Heart right ventricle (tissue), 16 donors: ENCODE data around the gene CNIH3. TPM values are rescaled to one million over a fixed set of nuclear protein-coding genes. Genes with fewer than 3 reads are reported as not detected.

ENCODE experiments used
- ATAC-seq, 8 donors: fragments of 200-7000 bp; cut with Tn5 transposase; one replicate each; pipeline ENCODE4 v1.9.1; 2020; ENCODE audit warnings: mild to moderate bottlenecking in 8 of 8, moderate library complexity in 8 of 8, moderate number of reproducible peaks in 1 of 8
- DNase-seq, 2 donors: peaks; one replicate each; pipeline ENCODE4 v3.0.0-alpha.2; 2020
- H3K27ac ChIP-seq, 10 donors: fragments of 200-600 bp; sonication (generic) in 2 of 10; one replicate each; pipeline versions ENCODE4 v1.5.0 to v1.8.0; 2020 to 2022; ENCODE audit warnings: mild to moderate bottlenecking in 3 of 10
- H3K27me3 ChIP-seq, 7 donors: fragments of 200-600 bp; one replicate each; pipeline ENCODE4 v1.8.0; 2021 to 2022; ENCODE audit warnings: mild to moderate bottlenecking in 2 of 7
- H3K36me3 ChIP-seq, 9 donors: fragments of 200-600 bp; sonication (generic) in 1 of 9; one replicate each; pipeline versions ENCODE4 v1.5.0 to v1.8.0; 2020 to 2022; ENCODE audit warnings: mild to moderate bottlenecking in 2 of 9
- H3K4me1 ChIP-seq, 9 donors: fragments of 200-600 bp; sonication (generic) in 1 of 9; one replicate each; pipeline versions ENCODE4 v1.5.0 to v1.8.0; 2020 to 2022; ENCODE audit warnings: mild to moderate bottlenecking in 4 of 9
- H3K4me3 ChIP-seq, 10 donors: fragments of 200-600 bp; sonication (generic) in 2 of 10; one replicate each; pipeline versions ENCODE4 v1.5.0 to v1.8.0; 2020 to 2022; ENCODE audit warnings: mild to moderate bottlenecking in 7 of 10, moderate library complexity in 2 of 10
- H3K9me3 ChIP-seq, 11 donors: fragments of 200-600 bp in 10 of 11; sonication (generic) in 2 of 11; one replicate each; pipeline versions ENCODE4 v1.5.0 to v1.8.0; 2013 to 2022; ENCODE audit warnings: mild to moderate bottlenecking in 2 of 11, control low read depth in 1 of 11, moderate library complexity in 1 of 11
- CTCF ChIP-seq, 9 donors: fragments of 200-600 bp; sonication (generic) in 2 of 9; IDR thresholded peaks; one replicate each; pipeline versions ENCODE4 v1.5.0 to v1.8.0; 2021 to 2022; ENCODE audit warnings: antibody characterized with exemption in 9 of 9, mild to moderate bottlenecking in 5 of 9, moderate library complexity in 1 of 9
- WGBS, 2 donors: extraction: QIAGEN DNeasy Blood & Tissue Kit; methylation state at CpG; one replicate each; pipeline ENCODE4 v1.1.7; 2013; ENCODE audit warnings: inconsistent platforms in 1 of 2; 5-methylcytosine and 5-hydroxymethylcytosine counted together
- intact Hi-C, 10 donors: fragments of 100-400 bp; cut with DNase I; formaldehyde crosslinking; loops; one replicate each; pipeline versions ENCODE4 v1.11.1 to v1.14.2; 2022
- polyA plus RNA-seq, 2 donors: library from polyadenylated mRNA; stranded (reverse); fragments of 200-250 nt; gene quantifications; one replicate each; pipeline ENCODE4 v1.2.3, GENCODE V29; 2013
- total RNA-seq, 10 donors: library from RNA; stranded (reverse); fragmentation: NEBNext Ultra II Directional in 3 of 10; extraction: Animal tissue kit (Norgen Biotek cat#: 25700) in 3 of 10; gene quantifications; one replicate each; pipeline versions ENCODE4 v1.2.1 to v1.2.4, GENCODE V29; 2021 to 2023
- donor health status: Arrhythmogenic right ventricular cardiomyopathy.
- donor health status: ischemic (EF 13 %, LVEDD 7.1; RV severe dilation, severe dysfunction).
- donor health status: healthy with polysubstance abuse.
- donor health status: DM: no; HTN: yes; CAD: no.
- donor health status: DM: no; HTN: no; CAD: no.
- donor health status: ischemic (EF 25% LVEDD 6.9; RV normal size, moderate dysfunction).
- donor health status: ischemic (EF 25% LVEDD 5.7; RV mildly dilated, moderate dysfunction).
- donor health status: healthy.
- donor health status: DM: yes; HTN: yes; CAD: no.
- donor health status: Ischemic cardiomyopathy.
- donor health status: ischemic (EF 35%, LVEDD 5.7; RV mildly dilated, moderate dysfunction).
- donor health status: nonischemic (EF 11% LVEDD 7.7; RV severe dilation, severe dysfunction).
- donor health status: DM: yes; HTN: yes; CAD: no.
- donor health status: PGD.
- donor health status: ischemic (EF 29% LVEDD 5.4; RV normal size, mild dysfunction).
- donor health status: nonischemic (EF 23%, LVEDD 6.1; RV moderate dilation, normal function).

CNIH3 gene
- total and polyA plus RNA-seq, 12 donors, result 0.28 to 1.8 (median 0.83) TPM

DNA sequence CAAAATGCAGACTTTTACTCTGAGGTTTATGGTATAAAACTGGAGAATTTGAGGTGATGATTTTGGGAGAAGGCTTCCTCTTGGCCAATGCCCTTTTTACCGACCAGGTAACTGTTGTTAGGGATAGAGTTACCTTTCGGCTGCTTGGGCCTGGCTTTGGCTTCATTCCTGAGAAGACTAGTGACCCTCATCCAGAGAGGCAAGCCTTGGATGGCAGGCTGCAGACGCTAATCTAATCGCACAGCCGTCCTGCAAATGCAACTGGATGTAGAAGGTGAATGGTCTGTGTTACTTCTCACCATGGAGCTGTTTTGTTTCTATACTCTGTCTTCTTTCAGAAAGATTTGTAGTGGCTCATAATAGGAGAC is 124.6 kb downstream of the CNIH3 start:
- H3K4me1 ChIP-seq, result peaks cover 0 to 20% (median 16%) of the 10 kb centered on the region in 9 donors
- intact Hi-C loops, result no loop called here
- H3K36me3 ChIP-seq, result no peaks in the 10 kb centered on the region
- 76% methylated on average over 5 of the region's 5 CpGs for WGBS, 2 donors
- no peaks in the 10 kb centered on the region for H3K9me3 ChIP-seq
- DNase-seq (no peak), ATAC-seq (no peak)
- no peak for TF ChIP-seq CTCF (IDR thresholded peaks at IDR 0.05)
- H3K4me3 ChIP-seq, result no peak overlapping the region
- H3K27ac ChIP-seq, result no peak overlapping the region
- peaks cover 0 to 5% (median 0%) of the 10 kb centered on the region in 7 donors for H3K27me3 ChIP-seq

DNA sequence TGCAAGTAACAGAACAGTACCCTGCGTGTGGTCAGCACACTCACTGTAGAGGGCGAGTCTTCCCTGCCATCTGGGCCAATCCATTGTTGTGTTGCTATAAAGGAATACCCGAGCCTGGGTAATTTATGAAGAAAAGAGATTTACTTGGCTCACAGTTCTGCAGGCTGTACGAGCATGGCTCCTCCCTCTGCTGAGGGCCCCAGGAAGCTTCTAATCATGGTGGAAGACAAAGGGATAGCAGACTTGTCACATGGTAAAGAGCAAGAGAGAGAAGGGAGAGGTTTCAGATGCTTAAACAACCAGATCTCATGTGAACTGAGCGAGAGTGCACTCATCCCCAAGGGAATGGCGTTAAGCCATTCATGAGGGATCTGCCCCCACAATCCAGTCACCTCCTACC is 126.2 kb downstream of the CNIH3 start:
- DNase-seq (no peak), ATAC-seq (no peak)
- H3K9me3 ChIP-seq, result no peaks in the 10 kb centered on the region
- intact Hi-C loops, result no loop called here
- WGBS, 2 donors, result 87 to 94% methylated on average over 6 of the region's 6 CpGs
- peaks cover 0 to 5% (median 0%) of the 10 kb centered on the region in 7 donors for H3K27me3 ChIP-seq
- H3K36me3 ChIP-seq, result no peaks in the 10 kb centered on the region
- no peak overlapping the region for H3K27ac ChIP-seq
- peaks cover 0 to 11% (median 7%) of the 10 kb centered on the region in 9 donors for H3K4me1 ChIP-seq
- no peak for TF ChIP-seq CTCF (IDR thresholded peaks at IDR 0.05)
- H3K4me3 ChIP-seq, result no peak overlapping the region

GRCh38 chr1:224743608-224744164 is 127.6 kb downstream of the CNIH3 start:
- Histone ChIP-seq H3K4me3 (no peak overlapping the region), H3K4me1 (peaks cover 0 to 5% (median 0%) of the 10 kb centered on the region in 9 donors), H3K27me3 (peaks cover 0 to 5% (median 0%) of the 10 kb centered on the region in 7 donors), H3K27ac (no peak overlapping the region), H3K9me3 (no peaks in the 10 kb centered on the region), H3K36me3 (no peaks in the 10 kb centered on the region)
- DNase-seq (no peak), ATAC-seq (no peak)
- intact Hi-C loops, result no loop called here
- 67 to 76% methylated on average over 9 of the region's 9 CpGs for WGBS, 2 donors
- no peak for TF ChIP-seq CTCF (IDR thresholded peaks at IDR 0.05)

- 84 to 88% methylated on average over 5 of the region's 5 CpGs for WGBS, 2 donors
- no peak for ATAC-seq
- H3K36me3 ChIP-seq, result no peaks in the 10 kb centered on the region
- H3K27me3 ChIP-seq, result peaks cover 0 to 5% (median 0%) of the 10 kb centered on the region in 7 donors
- no peak for DNase-seq
- H3K9me3 ChIP-seq, result no peaks in the 10 kb centered on the region
- no peak overlapping the region for H3K4me3 ChIP-seq
- intact Hi-C loops, result no loop called here
- no peak for TF ChIP-seq CTCF (IDR thresholded peaks at IDR 0.05)
- H3K27ac ChIP-seq, result no peak overlapping the region
- peaks cover 0 to 5% (median 0%) of the 10 kb centered on the region in 9 donors for H3K4me1 ChIP-seq
Observed at GRCh38 chr1:224744521-224744920, 128.4 kb downstream of the CNIH3 start.
